HepG2 (cell line): ENCODE results near the gene DSEL. TPM values are rescaled to one million over a fixed set of nuclear protein-coding genes. Genes with fewer than 3 reads are reported as not detected.
A peak's percentile ranks its signal among the peaks of the same experiment; 100 is the strongest.

Experiments
- ATAC-seq: fragments of 200-7000 bp; cut with Tn5 transposase; 3 replicates; pipeline ENCODE4 v1.9.1; 2020; ENCODE audit warnings: mild to moderate bottlenecking, moderate library complexity
- Bru-seq: library from RNA; stranded (reverse); fragments of 400-500 nt; gene quantifications from one replicate; lab custom pipeline; 2021; lab: Mats Ljungman, UMichigan
- BruChase-seq, 2 experiments: library from RNA; stranded (reverse); fragments of 400-500 nt; gene quantifications; one replicate each; lab custom pipeline; 2021; lab: Mats Ljungman, UMichigan
- BruUV-seq: library from RNA; stranded (reverse); fragments of 400-500 nt; replicated peaks from 2 replicates; lab custom pipeline; 2021; lab: Mats Ljungman, UMichigan
- CTCF ChIA-PET: fragments of 300-600 bp; formaldehyde crosslinking; extraction: SDS; loops from one replicate; lab custom pipeline; 2021; ENCODE audit warnings: low total read pairs, inconsistent platforms, low intra/inter-chr PET ratio; lab: Yijun Ruan, JAX
- POLR2A ChIA-PET: fragments of 350-600 bp; sonication (Branson Sonifier 250); formaldehyde crosslinking; loops from one replicate; lab custom pipeline; 2020; ENCODE audit warnings: antibody characterized with exemption, inconsistent platforms; lab: Yijun Ruan, JAX
- DNase-seq: peaks from one replicate; pipeline ENCODE4 v3.0.0-alpha.2; 2015; ENCODE audit warnings: low spot score
- FAIRE-seq: peaks from 3 replicates; lab custom pipeline; 2011; peaks lifted over from hg19 to GRCh38; lab: Jason Lieb, UNC
- H2AFZ ChIP-seq: one replicate; pipeline ENCODE4 v1.6.1; 2011; ENCODE audit warnings: low read length, inconsistent platforms
- H3K27ac ChIP-seq: fragments of 300-600 bp; 3 replicates; pipeline ENCODE4 v1.8.0; 2011; ENCODE audit warnings: mixed run types, mild to moderate bottlenecking, mixed read lengths, low read length, inconsistent platforms; ENCODE audit not compliant: insufficient read depth; ENCODE audit errors: extremely low read length
- H3K27me3 ChIP-seq, 2 experiments: fragments of 200-600 bp in 1 of 2; 2 replicates in 1 of 2; 3 replicates in 1 of 2; pipeline versions ENCODE4 v1.6.0 to v1.8.0; 2011; ENCODE audit warnings: low read length in 2 of 2, mild to moderate bottlenecking in 2 of 2, moderate library complexity in 2 of 2, inconsistent platforms in 1 of 2; ENCODE audit not compliant: insufficient read depth in 2 of 2, control insufficient read depth in 1 of 2
- H3K36me3 ChIP-seq, 2 experiments: fragments of 200-600 bp in 1 of 2; replicated peaks in 1 of 2; 2 replicates in 1 of 2; 3 replicates in 1 of 2; pipeline versions ENCODE4 v1.5.1 to v1.8.0; 2011; ENCODE audit warnings: low read length in 2 of 2, inconsistent platforms in 1 of 2; ENCODE audit not compliant: insufficient read depth in 2 of 2, control insufficient read depth in 1 of 2
- H3K4me1 ChIP-seq: 2 replicates; pipeline ENCODE4 v1.5.1; 2012; ENCODE audit warnings: low read length, inconsistent platforms; ENCODE audit not compliant: insufficient read depth
- H3K4me2 ChIP-seq: 2 replicates; pipeline ENCODE4 v1.6.0; 2011; ENCODE audit warnings: low read depth, low read length, inconsistent platforms
- H3K4me3 ChIP-seq, 3 experiments: fragments of 200-600 bp in 1 of 3; sonication (generic), shearing (Covaris generic) in 1 of 3; replicated peaks in 1 of 3; 2 replicates each; pipeline ENCODE4 v1.5.1; 2011 to 2016; ENCODE audit warnings: low read length in 3 of 3, inconsistent platforms in 2 of 3, low read depth in 2 of 3, mild to moderate bottlenecking in 2 of 3, control low read depth in 1 of 3, mixed read lengths in 1 of 3; ENCODE audit not compliant: insufficient read depth in 1 of 3
- H3K79me2 ChIP-seq: one replicate; pipeline ENCODE4 v1.6.1; 2011; ENCODE audit warnings: low read length, inconsistent platforms; ENCODE audit not compliant: insufficient read depth
- H3K9ac ChIP-seq: 2 replicates; pipeline ENCODE4 v1.6.0; 2011; ENCODE audit warnings: mild to moderate bottlenecking, low read depth, low read length, inconsistent platforms; ENCODE audit not compliant: insufficient read depth
- H3K9me3 ChIP-seq: 2 replicates; pipeline ENCODE4 v1.5.1; 2012; ENCODE audit warnings: mild to moderate bottlenecking, low read length
- H4K20me1 ChIP-seq: 2 replicates; pipeline ENCODE4 v1.6.0; 2011; ENCODE audit warnings: inconsistent platforms, mild to moderate bottlenecking, low read length, moderate library complexity; ENCODE audit not compliant: insufficient read depth
- ELF3 ChIP-seq: IDR thresholded peaks from 2 replicates; pipeline ENCODE4 v1.6.1; 2016; ENCODE audit warnings: missing genetic modification reagents, missing compliant biosample characterization
- HNF4A ChIP-seq: sonication (generic); formaldehyde crosslinking; IDR thresholded peaks from 2 replicates; pipeline ENCODE4 v1.4.0; 2020; ENCODE audit warnings: missing genetic modification reagents
- TFE3 ChIP-seq: IDR thresholded peaks from 2 replicates; pipeline ENCODE4 v1.6.1; 2016
- YEATS2 ChIP-seq: sonication (generic); formaldehyde crosslinking; IDR thresholded peaks from 2 replicates; pipeline ENCODE4 v1.4.0; 2020; ENCODE audit warnings: missing genetic modification reagents, borderline replicate concordance
- ZBTB38 ChIP-seq: sonication (generic); formaldehyde crosslinking; IDR thresholded peaks from 2 replicates; pipeline ENCODE4 v1.5.1; 2020; ENCODE audit warnings: mild to moderate bottlenecking, missing genetic modification reagents
- ZNF556 ChIP-seq: sonication (generic); formaldehyde crosslinking; IDR thresholded peaks from 2 replicates; pipeline ENCODE4 v1.4.0; 2020; ENCODE audit warnings: mild to moderate bottlenecking, missing genetic modification reagents, borderline replicate concordance
- ZNF770 ChIP-seq: sonication (generic); formaldehyde crosslinking; IDR thresholded peaks from 2 replicates; pipeline ENCODE4 v1.5.0; 2020; ENCODE audit warnings: mild to moderate bottlenecking, missing genetic modification reagents
- WGBS: methylation state at CpG from one replicate; pipeline ENCODE4 v1.1.6; 2017; ENCODE audit warnings: low lambda C conversion rate; 5-methylcytosine and 5-hydroxymethylcytosine counted together
- in situ Hi-C: cut with HindIII; loops from 2 replicates; pipeline ENCODE4 v1.10.0; 2017; ENCODE audit warnings: low pct_unique_long_range_greater_than_20kb; ENCODE audit not compliant: extremely low pct_ligation_motif_present
- intact Hi-C: fragments of 100-400 bp; cut with micrococcal nuclease; formaldehyde crosslinking; loops from one replicate; pipeline ENCODE4 v1.10.0; 2022; ENCODE audit not compliant: unreplicated experiment
- long read RNA-seq, 2 experiments: library from RNA in 1 of 2; library from polyadenylated mRNA in 1 of 2; stranded (forward) in 1 of 2; unstranded in 1 of 2; transcript quantifications; one replicate each; pipeline ENCODE4 v2.0.0, GENCODE V29; 2019 to 2022
- polyA minus RNA-seq, 3 experiments: library from RNA; depleted of rRNA, polyadenylated mRNA; stranded (reverse); fragments of >200 nt; gene quantifications; 2 replicates each; pipeline ENCODE4 v1.2.3, GENCODE V29; 2011; ENCODE audit warnings: low replicate concordance in 1 of 3
- polyA plus RNA-seq, 8 experiments: library from polyadenylated mRNA; depleted of rRNA in 3 of 8; stranded (reverse) in 7 of 8; unstranded in 1 of 8; fragments of >200 nt; fragmentation: Illumina TruSeq in 4 of 8; extraction: Trizol in 4 of 8; gene quantifications; 2 replicates each; pipeline versions ENCODE4 v1.2.1 to v1.2.3, GENCODE V29; 2011 to 2016; ENCODE audit warnings: low read depth in 4 of 8, missing spikeins in 1 of 8, mixed read lengths in 1 of 8; ENCODE audit not compliant: insufficient read depth in 1 of 8
- total RNA-seq, 5 experiments: library from RNA; depleted of rRNA; stranded (reverse); fragments of >200 nt; fragmentation: Illumina TruSeq; extraction: Trizol; gene quantifications; 2 replicates each; pipeline ENCODE4 v1.2.3, GENCODE V29; 2016; ENCODE audit warnings: low read depth in 1 of 5
- TF ChIP-seq, protein P1 (sequence below): IDR thresholded peaks from 2 replicates; pipeline ENCODE4 v1.6.1; 2012; ENCODE audit warnings: low read depth, low read length, improper control_type of control experiment
- TF ChIP-seq, protein P2 (sequence below): sonication (generic); formaldehyde crosslinking; IDR thresholded peaks from 2 replicates; pipeline ENCODE4 v1.4.0; 2020; ENCODE audit warnings: mild to moderate bottlenecking, missing genetic modification reagents

Gene DSEL
- total RNA-seq (2016; rRNA removed; fragmentation: Illumina TruSeq; extraction: Trizol) (0.06 and 0.11 TPM in 2 replicates), polyA plus RNA-seq (2011; rRNA removed) (0.07 TPM in 2 replicates), polyA minus RNA-seq (2011; rRNA and poly(A)+ RNA removed; ENCODE audit: low replicate concordance) (0.04 and 24.5 TPM in 2 replicates), Bru-seq, nascent RNA (percentile 29 among the genes with signal in this experiment), BruChase-seq, experiment 1, labeled RNA remaining after a 6-hour chase (percentile 34 among the genes with signal in this experiment), BruChase-seq, experiment 2, labeled RNA remaining after a 2-hour chase (percentile 34 among the genes with signal in this experiment)
- total RNA-seq (2016; cell fraction: cytosol; rRNA removed; fragmentation: Illumina TruSeq; extraction: Trizol; ENCODE audit: low read depth), result under 0.01 TPM in 1 of 2 replicates, not detected in the other
- 0.03 and 0.13 TPM in 2 replicates for total RNA-seq (2016; cell fraction: insoluble cytoplasmic fraction; rRNA removed; fragmentation: Illumina TruSeq; extraction: Trizol)
- 0.03 TPM in 2 replicates for total RNA-seq (2016; cell fraction: membrane; rRNA removed; fragmentation: Illumina TruSeq; extraction: Trizol)
- total RNA-seq (2016; cell fraction: nucleus; rRNA removed; fragmentation: Illumina TruSeq; extraction: Trizol), result 0.22 TPM in 2 replicates
- polyA plus RNA-seq (2011; cell fraction: cytosol; rRNA removed), result 0.03 and 0.04 TPM in 2 replicates
- polyA plus RNA-seq (2011; cell fraction: nucleus; rRNA removed), result 0.05 and 0.07 TPM in 2 replicates
- 0.12 TPM in 2 replicates for polyA plus RNA-seq (2012)
- polyA plus RNA-seq (2016; cell fraction: cytosol; fragmentation: Illumina TruSeq; extraction: Trizol; ENCODE audit: low read depth), result 0.01 and 0.02 TPM in 2 replicates
- polyA plus RNA-seq (2016; cell fraction: insoluble cytoplasmic fraction; fragmentation: Illumina TruSeq; extraction: Trizol; ENCODE audit: low read depth), result 0.03 and 0.07 TPM in 2 replicates
- 0.02 and 0.03 TPM in 2 replicates for polyA plus RNA-seq (2016; cell fraction: membrane; fragmentation: Illumina TruSeq; extraction: Trizol; ENCODE audit: low read depth)
- 0.07 and 0.16 TPM in 2 replicates for polyA plus RNA-seq (2016; cell fraction: nucleus; fragmentation: Illumina TruSeq; extraction: Trizol; ENCODE audit: insufficient read depth, low read depth)
- polyA minus RNA-seq (2011; cell fraction: cytosol; rRNA and poly(A)+ RNA removed), result 0.18 and 0.30 TPM in 2 replicates
- polyA minus RNA-seq (2011; cell fraction: nucleus; rRNA and poly(A)+ RNA removed), result 0.52 and 0.99 TPM in 2 replicates
- long read RNA-seq, experiment 1, result 0 reads
- long read RNA-seq, experiment 2, result 0 reads

DNA sequence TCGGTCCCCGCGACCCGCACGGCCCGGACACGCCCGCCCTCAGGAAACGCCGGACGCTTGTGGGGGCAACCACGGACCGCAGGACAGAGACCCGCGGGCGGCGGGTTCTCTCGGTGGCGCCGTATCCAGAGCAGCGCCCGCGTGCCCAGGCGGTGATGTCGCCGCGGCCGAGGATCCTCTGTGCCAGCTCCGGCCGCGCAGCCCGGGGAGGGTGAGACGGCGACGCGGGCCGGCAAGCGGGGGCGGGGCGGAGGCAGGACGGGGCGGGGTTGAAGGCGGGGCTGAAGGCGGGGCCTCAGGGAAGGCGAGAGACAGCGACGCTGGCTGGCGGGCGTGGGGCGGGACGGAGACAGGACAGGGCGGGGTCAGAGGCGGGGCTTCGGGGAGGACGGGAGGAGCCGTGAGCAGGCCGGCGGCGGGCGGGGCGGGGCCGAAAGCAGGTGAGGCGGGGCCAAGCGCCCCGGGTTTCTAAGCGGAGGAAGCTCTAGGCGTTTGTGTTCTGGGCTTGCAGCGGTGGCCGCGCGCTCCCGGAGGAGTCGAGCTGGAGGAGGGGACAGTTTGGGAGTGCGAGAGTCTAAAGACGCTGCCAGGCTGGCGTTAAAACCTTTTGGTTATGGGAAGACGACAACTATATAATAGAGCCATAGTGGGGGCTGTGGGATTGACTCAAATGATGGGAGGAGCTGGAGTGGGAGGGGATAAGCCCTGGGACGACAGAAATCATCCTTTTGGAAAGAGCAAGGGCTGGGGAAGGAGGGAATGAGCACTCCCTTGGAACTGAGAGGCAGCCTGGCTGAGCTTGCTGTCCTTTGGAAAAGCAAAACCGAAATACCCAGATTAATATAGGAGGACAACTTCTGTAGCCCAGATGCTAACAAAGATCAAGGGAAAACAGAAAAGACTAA lies at the start of gene DSEL:
Gene DSEL (minus strand): TSS at position 182 of the 905 bp plus-strand sequence. CDS start 2,112 bp downstream, outside the sequence.
- Histone ChIP-seq H3K27ac (no peak within 1 kb of the TSS), H3K4me2 (peak within 1 kb of the TSS; percentile 81), H4K20me1 (no peaks in the 10 kb centered on the region), H2AFZ (peak within 1 kb of the TSS; percentile 95), H3K27me3 (peaks cover 0 to 20% of the 10 kb centered on the region in 2 experiments; a peak in 2 of 5 replicates), H3K4me3 (peak within 1 kb of the TSS; percentile 46 to 70 (median 58); a peak in 5 of 6 replicates), H3K9me3 (no peaks in the 10 kb centered on the region), H3K79me2 (no peaks in the 10 kb centered on the region), H3K36me3 (no peaks in the 10 kb centered on the region), H3K9ac (peak within 1 kb of the TSS; percentile 6; the same call in 1 of the 2 replicates), H3K4me1 (peaks cover 7% of the 10 kb centered on the region)
- no peak for FAIRE-seq
- ChIA-PET POLR2A (interaction anchor here (0.9 to 1.2 kb wide), 2 partner anchors 11 to 131 kb away, joined by 5 read pairs; no protein-coding TSS in a partner anchor), CTCF (interaction anchor here (0.7 kb wide), 1 partner anchor 1107 kb away, joined by 3 read pairs; no protein-coding TSS in a partner anchor)
- DNase-seq, result peak; percentile 74
- in situ Hi-C loops (loop anchor here (5.0 to 10.0 kb wide), 2 partner anchors 299 to 1108 kb away; no protein-coding TSS in a partner anchor), intact Hi-C loops (loop anchor here (1.0 to 10.0 kb wide), 5 partner anchors 132 to 1198 kb away; partner anchors contain the start of gene TMX3)
- ATAC-seq, result peak; percentile 94
- BruUV-seq, result no TSS peak
- WGBS, result 2% methylated on average over 40 of the region's 79 CpGs
- TF ChIP-seq, protein P1, sequence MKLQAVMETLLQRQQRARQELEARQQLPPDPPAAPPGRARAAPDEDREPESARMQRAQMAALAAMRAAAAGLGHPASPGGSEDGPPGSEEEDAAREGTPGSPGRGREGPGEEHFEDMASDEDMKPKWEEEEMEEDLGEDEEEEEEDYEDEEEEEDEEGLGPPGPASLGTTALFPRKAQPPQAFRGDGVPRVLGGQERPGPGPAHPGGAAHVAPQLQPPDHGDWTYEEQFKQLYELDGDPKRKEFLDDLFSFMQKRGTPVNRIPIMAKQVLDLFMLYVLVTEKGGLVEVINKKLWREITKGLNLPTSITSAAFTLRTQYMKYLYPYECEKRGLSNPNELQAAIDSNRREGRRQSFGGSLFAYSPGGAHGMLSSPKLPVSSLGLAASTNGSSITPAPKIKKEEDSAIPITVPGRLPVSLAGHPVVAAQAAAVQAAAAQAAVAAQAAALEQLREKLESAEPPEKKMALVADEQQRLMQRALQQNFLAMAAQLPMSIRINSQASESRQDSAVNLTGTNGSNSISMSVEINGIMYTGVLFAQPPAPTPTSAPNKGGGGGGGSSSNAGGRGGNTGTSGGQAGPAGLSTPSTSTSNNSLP, result no peak
- TF ChIP-seq HNF4A (no peak), ZNF556 (CRISPR knock-in tag) (no peak), TFE3 (CRISPR knock-in tag) (no peak), YEATS2 (CRISPR knock-in tag) (0 out of 2 replicates have a peak, but pooled peaks have one; percentile 2), ZNF770 (0 out of 2 replicates have a peak, but pooled peaks have one; percentile 2), ELF3 (CRISPR knock-in tag) (no peak), ZBTB38 (no peak)
- TF ChIP-seq, protein P2, sequence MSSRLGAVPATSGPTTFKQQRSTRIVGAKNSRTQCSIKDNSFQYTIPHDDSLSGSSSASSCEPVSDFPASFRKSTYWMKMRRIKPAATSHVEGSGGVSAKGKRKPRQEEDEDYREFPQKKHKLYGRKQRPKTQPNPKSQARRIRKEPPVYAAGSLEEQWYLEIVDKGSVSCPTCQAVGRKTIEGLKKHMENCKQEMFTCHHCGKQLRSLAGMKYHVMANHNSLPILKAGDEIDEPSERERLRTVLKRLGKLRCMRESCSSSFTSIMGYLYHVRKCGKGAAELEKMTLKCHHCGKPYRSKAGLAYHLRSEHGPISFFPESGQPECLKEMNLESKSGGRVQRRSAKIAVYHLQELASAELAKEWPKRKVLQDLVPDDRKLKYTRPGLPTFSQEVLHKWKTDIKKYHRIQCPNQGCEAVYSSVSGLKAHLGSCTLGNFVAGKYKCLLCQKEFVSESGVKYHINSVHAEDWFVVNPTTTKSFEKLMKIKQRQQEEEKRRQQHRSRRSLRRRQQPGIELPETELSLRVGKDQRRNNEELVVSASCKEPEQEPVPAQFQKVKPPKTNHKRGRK (CRISPR knock-in tag), result 0 out of 2 replicates have a peak, but pooled peaks have one; percentile 55
